HUES64 (cell line): ENCODE results near the gene HOXB2.
"Not testable (repeated sequence)": the region's sequence is repeated elsewhere in the genome, so short reads cannot be mapped to it uniquely, and the experiment has no call there.

Experiments used
- H3K27ac ChIP-seq: 2 replicates; pipeline ENCODE4 v1.7.0; 2013; ENCODE audit warnings: low read depth, low read length, inconsistent platforms
- H3K27me3 ChIP-seq: 2 replicates; pipeline ENCODE4 v1.6.1; 2013; ENCODE audit warnings: mild to moderate bottlenecking, low read length; ENCODE audit not compliant: insufficient read depth
- H3K36me3 ChIP-seq: 2 replicates; pipeline ENCODE4 v1.6.1; 2013; ENCODE audit warnings: mild to moderate bottlenecking, low read length; ENCODE audit not compliant: insufficient read depth
- H3K4me1 ChIP-seq: 2 replicates; pipeline ENCODE4 v1.6.1; 2013; ENCODE audit warnings: mild to moderate bottlenecking, low read length, moderate library complexity; ENCODE audit not compliant: insufficient read depth
- H3K4me3 ChIP-seq: 2 replicates; pipeline ENCODE4 v1.5.1; 2013; ENCODE audit warnings: mild to moderate bottlenecking, low read length, moderate library complexity
- H3K9ac ChIP-seq: 2 replicates; pipeline ENCODE4 v1.6.1; 2013; ENCODE audit warnings: mild to moderate bottlenecking, low read depth, low read length
- H3K9me3 ChIP-seq: 2 replicates; pipeline ENCODE4 v1.6.1; 2013; ENCODE audit warnings: low read depth, low read length; ENCODE audit not compliant: insufficient read depth
- WGBS: fragments of 150-250, 120-280 bp; methylation state at CpG from one replicate; pipeline ENCODE4 v1.1.7; 2013; ENCODE audit warnings: missing lambda C conversion rate; 5-methylcytosine and 5-hydroxymethylcytosine counted together

HOXB2 gene

DNA sequence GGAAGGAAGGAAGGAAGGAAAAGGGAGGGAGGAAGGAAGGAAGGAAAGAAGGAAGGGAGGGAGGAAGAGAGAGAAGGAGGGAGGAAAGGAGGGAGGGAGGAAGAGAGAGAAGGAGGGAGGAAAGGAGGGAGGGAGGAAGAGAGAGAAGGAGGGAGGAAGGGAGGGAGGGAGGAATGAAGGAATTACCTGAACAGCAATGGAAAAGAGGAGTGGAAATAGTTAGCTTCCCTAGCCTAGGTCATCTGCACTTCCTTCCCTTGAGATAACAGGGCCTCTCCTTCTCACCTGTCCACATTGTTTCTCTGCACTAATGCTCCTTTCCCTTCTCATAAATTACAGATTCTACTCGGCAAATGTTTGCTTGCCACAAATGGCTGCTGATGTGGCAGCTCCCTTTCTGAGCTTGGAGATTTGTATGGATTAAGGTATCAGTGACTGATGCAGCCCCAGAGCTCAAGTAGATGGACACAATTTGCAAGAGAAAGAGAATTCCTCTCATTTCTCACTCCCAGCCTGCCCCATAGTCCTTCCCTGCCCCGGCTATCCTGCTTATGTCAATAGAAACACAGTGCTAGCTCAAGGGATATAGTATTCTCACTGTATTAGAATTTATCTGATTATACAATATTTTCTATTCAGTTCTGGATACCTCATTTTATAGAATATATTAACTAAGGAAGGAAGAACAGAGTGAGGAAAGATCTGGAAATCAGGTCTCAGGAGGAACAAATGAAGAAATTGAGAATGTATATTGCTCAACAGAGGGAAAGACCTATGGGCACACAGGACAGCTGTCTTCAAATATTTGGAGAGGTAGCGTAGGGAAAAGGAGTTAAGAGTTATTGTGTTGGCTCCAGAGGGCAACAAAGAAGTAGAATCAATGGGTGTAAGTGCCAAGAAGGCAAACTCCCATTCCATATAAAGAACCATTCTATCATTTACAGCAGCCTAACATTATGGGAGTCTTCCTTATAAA lies 28.7 kb downstream of the HOXB2 start:
- peaks cover 54% of the 10 kb centered on the region for H3K27me3 ChIP-seq
- H3K9me3 ChIP-seq: no peaks in the 10 kb centered on the region
- WGBS: 46% methylated on average over 2 of the region's 3 CpGs
- peaks cover 23% of the 10 kb centered on the region for H3K4me1 ChIP-seq
- no peaks in the 10 kb centered on the region for H3K36me3 ChIP-seq
- peak overlapping the region; percentile 3; the same call in 1 of the 2 replicates for H3K27ac ChIP-seq
- no peak overlapping the region for H3K4me3 ChIP-seq
- no peak overlapping the region for H3K9ac ChIP-seq

DNA sequence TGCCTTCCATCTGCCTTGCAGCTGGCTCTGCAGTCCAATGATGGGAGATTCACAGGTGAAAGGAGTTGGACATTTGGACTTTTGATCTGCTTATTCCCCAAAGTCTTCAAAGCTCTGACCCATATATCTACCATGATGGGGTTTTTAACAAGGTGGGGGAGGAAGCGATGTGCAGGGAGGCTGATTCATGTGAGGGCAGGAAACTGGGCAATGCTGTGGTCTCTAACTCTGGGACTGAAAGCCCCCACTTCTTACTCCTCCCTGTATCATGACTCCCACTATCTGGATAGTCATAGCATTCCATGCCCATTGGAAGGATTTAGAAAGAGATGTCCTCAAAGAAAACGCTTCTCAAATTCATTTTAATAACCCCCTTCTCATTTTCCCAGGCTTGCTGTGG lies 30.4 kb downstream of the HOXB2 start:
- no peak overlapping the region for H3K4me3 ChIP-seq

DNA sequence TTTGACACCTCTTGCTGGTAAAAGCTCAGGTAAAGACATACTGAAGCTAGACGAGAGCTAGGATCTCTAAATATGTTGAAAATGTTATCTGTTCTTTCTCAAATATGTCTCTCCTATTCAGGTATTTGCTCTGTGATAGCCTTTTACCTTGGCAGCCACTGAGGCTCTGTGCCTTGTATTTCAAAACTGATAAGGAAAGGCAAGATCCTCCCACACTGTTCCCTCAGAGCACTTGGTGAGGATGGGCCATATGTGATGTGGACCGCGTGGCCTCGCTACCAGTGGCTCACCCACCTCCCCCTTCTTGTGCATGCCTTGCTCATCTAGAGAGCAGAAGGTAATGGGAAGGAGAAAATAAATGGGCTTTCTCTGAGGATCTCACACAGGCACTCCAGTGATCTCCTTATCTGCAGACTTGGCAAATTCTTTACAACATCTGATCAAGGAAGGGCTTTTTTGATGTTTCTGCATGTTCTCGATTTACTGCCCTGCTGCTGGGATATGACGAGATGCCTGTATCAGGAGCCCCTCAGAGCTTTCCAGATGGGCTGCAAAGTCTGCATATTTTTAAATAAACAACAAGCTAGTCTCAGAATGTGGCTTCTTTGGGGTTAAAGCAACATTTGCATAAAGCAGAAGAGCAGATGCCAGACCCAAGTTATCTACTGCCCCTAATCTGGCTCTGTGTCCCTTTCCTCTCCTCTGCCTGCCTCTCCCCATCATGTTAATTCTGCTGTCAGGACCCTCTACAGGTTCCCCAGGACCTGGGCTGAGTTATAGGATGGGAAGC lies 31.0 kb downstream of the HOXB2 start:
- Histone ChIP-seq H3K9me3 (no peaks in the 10 kb centered on the region), H3K4me3 (no peak overlapping the region), H3K9ac (no peak overlapping the region), H3K36me3 (no peaks in the 10 kb centered on the region), H3K4me1 (peaks cover 18% of the 10 kb centered on the region), H3K27ac (no peak overlapping the region), H3K27me3 (peaks cover 35% of the 10 kb centered on the region; the same call in 1 of the 2 replicates)
- WGBS: 79% methylated on average over 3 of the region's 6 CpGs

More for the DNA sequence above, 30.4 kb downstream of the HOXB2 start:
- no peak overlapping the region for H3K27ac ChIP-seq
- 100% methylated on average over 1 of the region's 2 CpGs for WGBS
- peaks cover 40% of the 10 kb centered on the region for H3K27me3 ChIP-seq
- H3K9me3 ChIP-seq: no peaks in the 10 kb centered on the region
- peaks cover 18% of the 10 kb centered on the region for H3K4me1 ChIP-seq
- no peak overlapping the region for H3K9ac ChIP-seq
- no peaks in the 10 kb centered on the region for H3K36me3 ChIP-seq

DNA sequence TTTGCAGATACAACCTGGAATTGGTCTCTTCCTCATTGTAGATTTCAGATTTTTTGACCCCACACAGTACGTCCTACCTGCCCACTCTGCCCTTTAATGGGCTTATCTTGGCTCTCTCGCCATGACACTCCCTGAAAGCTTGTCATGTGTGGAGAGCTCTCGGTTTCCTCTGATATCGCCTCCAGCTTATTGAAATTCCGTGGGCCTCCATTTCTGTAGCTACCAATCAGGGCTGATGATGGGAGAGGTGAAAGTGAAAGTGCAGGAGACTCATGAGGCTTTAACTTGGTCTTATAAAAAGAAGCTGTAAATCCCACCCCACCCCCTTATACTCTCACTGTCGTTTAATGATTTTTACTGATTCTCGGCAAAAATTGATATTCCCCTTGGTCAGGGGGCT lies 31.8 kb downstream of the HOXB2 start:
- 89% methylated on average over 7 of the region's 7 CpGs for WGBS
- Histone ChIP-seq H3K4me1 (peaks cover 18% of the 10 kb centered on the region), H3K27ac (no peak overlapping the region), H3K9me3 (no peaks in the 10 kb centered on the region), H3K36me3 (no peaks in the 10 kb centered on the region), H3K9ac (no peak overlapping the region), H3K27me3 (peaks cover 29% of the 10 kb centered on the region; the same call in 1 of the 2 replicates), H3K4me3 (no peak overlapping the region)

DNA sequence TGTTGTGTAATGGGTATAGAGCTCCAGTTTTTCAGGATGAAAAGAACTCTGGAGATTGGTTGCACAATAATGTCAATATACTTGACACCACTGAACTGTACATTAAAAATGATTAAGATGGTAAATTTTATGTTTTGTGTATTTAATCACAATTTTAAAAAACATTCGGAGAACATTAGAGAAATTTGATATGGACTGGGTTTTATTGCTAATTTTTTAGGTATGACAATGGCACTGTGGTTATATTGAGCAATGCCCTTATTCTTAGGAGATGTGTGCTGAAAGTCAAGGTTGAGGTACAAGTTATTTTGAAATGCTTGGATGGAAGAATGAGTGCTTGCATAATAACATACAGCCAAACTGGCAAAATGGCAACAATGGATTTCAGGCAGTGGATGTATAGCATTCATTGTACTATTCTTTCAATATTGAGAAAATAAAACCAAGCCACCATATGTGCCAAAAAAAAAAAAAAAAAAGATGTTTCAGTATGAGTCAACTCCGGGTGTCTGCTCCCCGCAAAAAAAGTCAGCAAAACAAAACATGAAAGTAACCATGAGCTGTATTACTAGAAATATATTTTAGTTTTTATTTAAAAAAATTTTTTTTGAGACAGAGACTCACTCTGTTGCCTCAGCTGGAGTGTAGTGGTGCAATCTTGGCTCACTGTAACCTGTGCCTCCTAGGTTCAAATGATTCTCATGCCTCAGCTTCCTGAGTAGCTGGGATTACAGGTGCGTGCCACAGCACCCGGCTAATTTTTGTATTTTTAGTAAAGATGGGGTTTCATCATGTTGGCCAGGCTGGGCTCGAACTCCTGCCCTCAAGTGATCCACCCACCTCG lies 33.9 kb downstream of the HOXB2 start:
- peaks cover 13% of the 10 kb centered on the region; the same call in 1 of the 2 replicates for H3K4me1 ChIP-seq
- no peak overlapping the region for H3K9ac ChIP-seq
- H3K9me3 ChIP-seq: no peaks in the 10 kb centered on the region
- no peak overlapping the region for H3K27ac ChIP-seq
- H3K27me3 ChIP-seq: peaks cover 21% of the 10 kb centered on the region; the same call in 1 of the 2 replicates
- H3K4me3 ChIP-seq: no peak overlapping the region
- WGBS: 96% methylated on average over 5 of the region's 7 CpGs
- H3K36me3 ChIP-seq: no peaks in the 10 kb centered on the region

DNA sequence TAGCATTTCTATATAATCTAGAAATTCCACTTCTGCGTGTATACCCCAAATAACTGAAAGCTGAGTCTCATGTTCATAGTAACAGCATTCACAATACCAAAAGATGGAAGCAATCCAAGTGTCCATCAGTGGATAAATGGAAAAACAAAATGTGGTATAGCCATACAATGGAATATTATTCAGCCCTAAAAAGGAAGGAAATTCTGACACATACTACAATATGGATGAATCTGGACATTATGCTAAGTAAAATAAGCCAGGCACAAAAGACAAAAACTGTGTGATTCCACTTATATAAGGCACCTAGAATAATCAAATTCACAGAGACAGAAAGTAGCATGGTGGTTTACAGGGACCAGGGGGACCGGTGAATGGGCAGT lies 34.5 kb downstream of the HOXB2 start:
- no peak overlapping the region for H3K9ac ChIP-seq
- H3K9me3 ChIP-seq: no peaks in the 10 kb centered on the region
- no peak overlapping the region for H3K27ac ChIP-seq
- 94% methylated on average over 2 of the region's 2 CpGs for WGBS
- H3K4me1 ChIP-seq: peaks cover 14% of the 10 kb centered on the region; the same call in 1 of the 2 replicates
- H3K27me3 ChIP-seq: peaks cover 19% of the 10 kb centered on the region; the same call in 1 of the 2 replicates
- no peak overlapping the region for H3K4me3 ChIP-seq
- H3K36me3 ChIP-seq: no peaks in the 10 kb centered on the region

DNA sequence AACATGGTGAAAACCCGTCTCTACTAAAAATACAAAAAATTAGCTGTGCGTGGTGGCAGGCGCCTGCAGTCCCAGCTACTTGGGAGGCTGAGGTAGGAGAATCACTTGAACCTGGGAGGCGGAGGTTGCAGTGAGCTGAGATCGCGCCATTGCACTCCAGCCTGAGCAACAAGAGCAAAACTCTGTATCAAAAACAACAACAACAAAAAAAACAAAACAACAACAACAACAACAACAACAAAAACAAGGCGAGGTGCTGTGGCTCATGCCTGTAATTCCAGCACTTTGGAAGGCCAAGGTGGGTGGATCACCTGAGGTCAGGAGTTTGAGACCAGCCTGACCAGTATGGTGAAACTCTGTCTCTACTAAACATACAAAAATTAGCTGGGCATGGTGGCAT lies 35.2 kb downstream of the HOXB2 start:
- peaks cover 13% of the 10 kb centered on the region; the same call in 1 of the 2 replicates for H3K27me3 ChIP-seq
- H3K36me3 ChIP-seq, H3K9me3 ChIP-seq, H3K4me3 ChIP-seq, H3K27ac ChIP-seq, H3K4me1 ChIP-seq, H3K9ac ChIP-seq: not testable (repeated sequence)
- WGBS: 95% methylated on average over 7 of the region's 7 CpGs

DNA sequence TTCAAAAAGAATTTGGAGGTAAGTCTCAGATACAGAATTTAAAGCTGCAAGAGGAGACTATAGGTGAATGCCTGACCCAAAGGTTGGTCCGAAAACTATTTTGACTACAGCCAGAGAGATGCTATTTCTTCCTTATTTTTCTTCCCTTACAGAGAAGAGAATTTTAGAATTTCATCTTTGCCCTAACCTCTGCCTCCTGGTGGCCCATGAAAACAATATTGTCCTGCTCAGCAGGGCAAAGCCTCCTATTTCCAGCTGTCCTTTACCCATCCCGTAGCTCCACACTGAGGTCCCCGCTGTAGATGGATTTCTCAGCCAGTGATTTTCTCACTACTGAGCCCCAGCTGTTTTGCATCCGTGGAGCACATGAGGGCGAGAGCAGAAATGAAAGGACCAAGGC lies 38.7 kb downstream of the HOXB2 start:
- Histone ChIP-seq H3K4me3 (no peak overlapping the region), H3K27ac (no peak overlapping the region), H3K36me3 (no peaks in the 10 kb centered on the region), H3K27me3 (peaks cover 24% of the 10 kb centered on the region), H3K9me3 (no peaks in the 10 kb centered on the region), H3K4me1 (peaks cover 6% of the 10 kb centered on the region; the same call in 1 of the 2 replicates), H3K9ac (no peak overlapping the region)
- WGBS: 79% methylated on average over 5 of the region's 5 CpGs

DNA sequence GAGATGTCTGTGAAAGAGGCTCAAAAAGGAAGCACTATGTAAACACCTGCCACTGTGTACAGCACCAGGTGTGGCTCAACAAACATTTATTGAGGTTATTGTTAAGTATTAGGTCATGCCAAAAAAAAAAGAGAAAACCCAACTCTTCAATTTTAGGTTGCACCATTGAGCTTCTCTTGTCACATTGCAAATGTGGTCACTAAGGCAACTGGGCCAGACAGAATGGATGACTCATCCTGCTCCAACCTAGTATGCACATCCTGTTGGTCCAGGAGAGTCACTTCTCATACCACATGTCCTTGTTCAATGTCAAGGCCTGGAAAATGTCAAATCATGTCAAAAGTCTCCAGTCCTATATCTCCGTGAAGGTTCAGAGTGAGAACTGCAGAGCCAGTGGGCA lies 39.1 kb downstream of the HOXB2 start:
- Histone ChIP-seq H3K9me3 (no peaks in the 10 kb centered on the region), H3K36me3 (no peaks in the 10 kb centered on the region), H3K27ac (no peak overlapping the region), H3K4me1 (peaks cover 6% of the 10 kb centered on the region; the same call in 1 of the 2 replicates), H3K27me3 (peaks cover 28% of the 10 kb centered on the region), H3K9ac (no peak overlapping the region), H3K4me3 (no peak overlapping the region)
- 94% methylated on average over 1 of the region's 1 CpG for WGBS

DNA sequence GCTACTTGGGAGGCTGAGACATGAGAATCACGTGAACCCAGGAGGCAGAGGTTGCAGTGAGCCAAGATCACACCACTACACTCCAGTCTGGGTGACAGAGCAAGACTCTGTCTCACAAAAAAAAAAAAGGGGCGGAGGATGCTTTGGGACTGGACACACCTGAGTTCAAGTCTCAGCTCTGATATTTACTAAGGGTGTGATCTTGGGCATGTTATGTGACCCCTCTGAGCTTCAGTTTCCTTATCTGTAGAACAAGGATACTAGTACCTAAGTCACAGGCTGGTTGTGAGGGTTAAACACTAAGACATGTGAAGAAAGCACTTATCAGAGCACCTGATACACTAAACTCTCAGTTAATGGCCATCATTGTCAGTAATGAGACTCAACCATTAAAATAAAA lies 40.0 kb downstream of the HOXB2 start:
- Histone ChIP-seq H3K36me3 (no peaks in the 10 kb centered on the region), H3K9me3 (no peaks in the 10 kb centered on the region), H3K4me3 (no peak overlapping the region), H3K9ac (no peak overlapping the region), H3K4me1 (peaks cover 6% of the 10 kb centered on the region; the same call in 1 of the 2 replicates), H3K27ac (no peak overlapping the region), H3K27me3 (peaks cover 37% of the 10 kb centered on the region)
- WGBS: 87% methylated on average over 2 of the region's 2 CpGs
